Cardiac fibroblast (primary cell): Measurements from ENCODE around the gene SH3PXD2B.

Experiments used
- DNase-seq, 2 donors: peaks; one replicate each; pipeline versions ENCODE4 v3.0.0 to v3.0.0-alpha.2; 2010; ENCODE audit warnings: low read depth in 2 of 2
- H3K4me3 ChIP-seq, 2 donors: replicated peaks in 1 of 2; 1 replicate in 1 of 2; 2 replicates in 1 of 2; pipeline ENCODE4 v1.5.1; 2011; ENCODE audit warnings: low read depth in 2 of 2, low read length in 2 of 2, mild to moderate bottlenecking in 2 of 2, moderate library complexity in 1 of 2
- CTCF ChIP-seq: IDR thresholded peaks from one replicate; pipeline ENCODE4 v1.5.1; 2011; ENCODE audit warnings: low read depth, mild to moderate bottlenecking, low read length, inconsistent platforms

SH3PXD2B gene

GRCh38 chr5:172283020-172283861, 171.1 kb downstream of the SH3PXD2B start, which contains the start of gene UBTD2:
Gene UBTD2 (minus strand): TSS chr5:172283764. CDS start chr5:172283665, 99 bp downstream.
- peak; percentile 67 to 85 for DNase-seq
- peak within 1 kb of the TSS; percentile 86 to 87 for H3K4me3 ChIP-seq
- TF ChIP-seq CTCF: peak; percentile 27

GRCh38 chr5:172282272-172283019, 171.9 kb downstream of the SH3PXD2B start:
- H3K4me3 ChIP-seq: peak overlapping the region; percentile 86 to 87
- DNase-seq: peak in 1 of 2 donors; percentile 36
- no peak for TF ChIP-seq CTCF

GRCh38 chr5:172281346-172281745, 173.0 kb downstream of the SH3PXD2B start:
- H3K4me3 ChIP-seq: peak overlapping the region in 1 of 2 donors; percentile 86
- DNase-seq: no peak
- no peak for TF ChIP-seq CTCF

GRCh38 chr5:172280929-172281328, 173.4 kb downstream of the SH3PXD2B start:
- DNase-seq: peak; percentile 44 to 45
- H3K4me3 ChIP-seq: no peak overlapping the region

GRCh38 chr5:172280317-172280716, 174.0 kb downstream of the SH3PXD2B start:
- no peak overlapping the region for H3K4me3 ChIP-seq
- DNase-seq: no peak
- no peak for TF ChIP-seq CTCF

More at GRCh38 chr5:172280929-172281328, 173.4 kb downstream of the SH3PXD2B start:
- TF ChIP-seq CTCF: no peak

- no peak overlapping the region for H3K4me3 ChIP-seq
- DNase-seq: no peak
- no peak for TF ChIP-seq CTCF
Observed at GRCh38 chr5:172278356-172278755, 176.0 kb downstream of the SH3PXD2B start.
